ENCODE data around the gene HES6.

- peak; percentile 30 to 56 (median 46) for TF ChIP-seq CTCF (optimal IDR thresholded peaks at IDR 0.05 in 1 of 3, IDR thresholded peaks at IDR 0.05 in 1 of 3, conservative IDR thresholded peaks at IDR 0.05 in 1 of 3; ENCODE audit: extremely low read depth in 1 of 3, insufficient read depth in 2 of 3, low read length in 3 of 3)
- no peak for TF ChIP-seq EZH2 (IDR thresholded peaks at IDR 0.05; ENCODE audit: low read length)
These were observed 28.2 kb upstream of the HES6 start for GRCh38 chr2:238267884-238268680.

Measured in keratinocyte (primary cell).